ENCODE results near the gene SPATA22.

Gene SPATA22

DNA sequence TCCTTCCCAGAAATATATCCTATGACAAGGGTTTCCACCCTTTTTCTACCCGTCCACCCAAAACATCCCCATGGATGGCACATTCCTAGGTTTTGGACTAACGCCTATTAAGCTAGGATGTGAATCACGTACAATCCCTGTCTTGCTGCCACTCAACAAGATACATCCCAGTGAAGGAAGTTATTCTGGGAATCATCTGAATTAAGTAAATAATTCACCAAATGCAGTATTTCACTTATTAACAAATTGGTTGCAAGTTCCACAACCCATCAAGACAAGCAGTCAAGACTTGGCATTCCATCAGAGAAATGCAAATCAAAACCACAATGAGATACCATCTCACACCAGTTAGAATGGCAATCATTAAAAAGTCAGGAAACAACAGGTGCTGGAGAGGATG lies 36.2 kb upstream of the SPATA22 start:
- TF ChIP-seq ZFX (IDR thresholded peaks at IDR 0.05), result no peak
- TF ChIP-seq, protein P1, sequence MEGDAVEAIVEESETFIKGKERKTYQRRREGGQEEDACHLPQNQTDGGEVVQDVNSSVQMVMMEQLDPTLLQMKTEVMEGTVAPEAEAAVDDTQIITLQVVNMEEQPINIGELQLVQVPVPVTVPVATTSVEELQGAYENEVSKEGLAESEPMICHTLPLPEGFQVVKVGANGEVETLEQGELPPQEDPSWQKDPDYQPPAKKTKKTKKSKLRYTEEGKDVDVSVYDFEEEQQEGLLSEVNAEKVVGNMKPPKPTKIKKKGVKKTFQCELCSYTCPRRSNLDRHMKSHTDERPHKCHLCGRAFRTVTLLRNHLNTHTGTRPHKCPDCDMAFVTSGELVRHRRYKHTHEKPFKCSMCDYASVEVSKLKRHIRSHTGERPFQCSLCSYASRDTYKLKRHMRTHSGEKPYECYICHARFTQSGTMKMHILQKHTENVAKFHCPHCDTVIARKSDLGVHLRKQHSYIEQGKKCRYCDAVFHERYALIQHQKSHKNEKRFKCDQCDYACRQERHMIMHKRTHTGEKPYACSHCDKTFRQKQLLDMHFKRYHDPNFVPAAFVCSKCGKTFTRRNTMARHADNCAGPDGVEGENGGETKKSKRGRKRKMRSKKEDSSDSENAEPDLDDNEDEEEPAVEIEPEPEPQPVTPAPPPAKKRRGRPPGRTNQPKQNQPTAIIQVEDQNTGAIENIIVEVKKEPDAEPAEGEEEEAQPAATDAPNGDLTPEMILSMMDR (conservative IDR thresholded peaks at IDR 0.05), result no peak
- H3K27ac ChIP-seq, result no peak overlapping the region

DNA sequence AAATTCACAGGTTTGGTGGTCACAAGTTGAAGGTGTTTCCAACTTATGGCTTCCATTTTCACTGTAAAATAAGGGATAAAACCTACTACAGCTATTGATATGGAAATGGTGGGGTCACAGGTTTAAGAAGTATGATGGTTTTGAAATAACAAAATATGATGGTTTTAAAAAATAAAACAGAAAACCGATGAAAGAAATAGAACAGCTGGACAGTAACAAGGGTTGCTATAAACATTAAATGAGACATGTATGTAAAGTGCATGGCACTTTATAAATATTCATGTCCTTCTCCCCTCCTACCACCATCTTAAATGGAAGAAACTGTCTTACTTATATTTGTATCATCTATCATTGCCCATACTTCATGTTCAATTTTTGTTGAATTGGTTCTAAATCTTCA lies 35.5 kb upstream of the SPATA22 start:
- no peak overlapping the region for H3K27ac ChIP-seq
- TF ChIP-seq, protein P1 (conservative IDR thresholded peaks at IDR 0.05), result no peak
- no peak for TF ChIP-seq ZFX (IDR thresholded peaks at IDR 0.05)

DNA sequence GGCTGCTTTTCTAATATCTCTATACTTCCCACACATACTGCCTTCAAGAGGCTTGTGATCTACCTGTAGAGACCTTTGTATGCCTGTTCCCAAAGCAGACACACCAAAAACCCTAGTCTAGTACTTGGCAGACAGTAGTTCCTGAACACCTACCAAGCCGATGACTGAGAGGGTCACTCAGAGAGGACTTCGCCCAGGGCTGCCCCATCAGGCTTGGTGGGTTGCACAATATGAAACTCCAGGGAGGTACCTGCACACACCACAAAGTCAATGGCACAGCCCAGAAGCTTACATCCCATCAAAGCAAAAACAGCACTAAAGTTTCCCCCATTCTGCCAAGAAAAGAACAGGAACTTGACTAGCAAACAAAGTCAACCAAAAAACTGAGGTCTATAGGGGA lies 34.4 kb upstream of the SPATA22 start:
- TF ChIP-seq, protein P1 (conservative IDR thresholded peaks at IDR 0.05), result no peak
- TF ChIP-seq ZFX (IDR thresholded peaks at IDR 0.05), result no peak
- no peak overlapping the region for H3K27ac ChIP-seq

DNA sequence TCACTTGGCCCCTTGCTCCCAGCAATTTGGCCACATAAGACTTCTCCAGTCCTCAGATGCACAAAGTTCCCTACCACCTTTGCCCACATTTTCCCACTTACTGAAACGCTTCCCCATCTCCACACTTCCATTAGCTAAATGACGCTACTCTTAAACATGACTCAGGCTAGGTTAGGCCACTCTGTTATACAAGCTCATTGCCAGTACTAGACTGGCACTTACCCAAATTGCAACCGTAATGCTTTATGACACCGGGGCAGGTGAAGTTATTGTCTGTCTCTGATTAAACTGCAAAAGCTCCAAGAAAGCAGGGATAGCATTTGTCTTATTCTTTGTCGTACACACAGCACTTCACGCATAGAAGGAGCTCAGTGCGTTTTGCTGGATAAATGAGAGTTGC lies 33.4 kb upstream of the SPATA22 start:
- TF ChIP-seq ZFX (IDR thresholded peaks at IDR 0.05), result no peak
- TF ChIP-seq, protein P1 (conservative IDR thresholded peaks at IDR 0.05), result no peak
- H3K27ac ChIP-seq, result no peak overlapping the region

DNA sequence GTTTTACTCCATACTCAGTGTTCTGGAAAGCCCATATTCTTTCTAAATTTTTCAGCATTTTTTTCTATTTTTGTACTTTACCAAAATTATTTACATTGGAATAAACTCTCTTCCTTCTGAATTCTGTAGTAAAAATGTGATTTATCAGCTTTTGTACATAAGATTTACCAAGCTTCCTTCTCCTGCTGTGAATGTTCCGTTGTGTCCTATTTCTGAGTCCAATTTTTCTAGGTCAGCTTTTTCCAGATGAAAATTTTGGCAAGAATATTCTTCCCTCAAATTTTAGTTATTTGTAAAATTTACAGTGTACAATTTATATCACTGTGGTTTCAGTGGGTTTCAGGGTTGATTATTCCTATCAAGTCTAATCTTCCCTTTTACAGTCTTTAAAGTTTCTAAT lies 31.7 kb upstream of the SPATA22 start:
- no peak overlapping the region for H3K27ac ChIP-seq
- TF ChIP-seq, protein P1 (conservative IDR thresholded peaks at IDR 0.05), result no peak
- TF ChIP-seq ZFX (IDR thresholded peaks at IDR 0.05), result no peak

DNA sequence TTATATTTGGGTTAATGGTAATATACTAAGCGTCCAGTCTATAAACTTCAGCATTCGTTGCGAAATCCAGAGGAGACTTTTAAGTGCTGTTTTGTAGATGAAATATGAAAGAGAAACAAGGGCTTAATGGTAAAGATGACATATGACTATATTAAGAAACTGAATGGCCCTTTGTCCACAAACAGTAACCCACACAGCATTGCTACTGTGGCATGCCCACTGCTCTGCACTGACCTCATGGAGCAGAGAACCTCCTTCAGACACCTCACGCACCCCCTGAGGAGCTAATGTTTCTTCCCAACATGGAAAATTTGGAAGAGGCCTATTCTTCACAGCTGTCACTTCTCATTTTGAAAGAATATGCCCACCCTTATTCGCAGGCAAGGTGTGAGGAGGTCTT lies 30.8 kb upstream of the SPATA22 start:
- TF ChIP-seq, protein P1 (conservative IDR thresholded peaks at IDR 0.05), result no peak
- no peak for TF ChIP-seq ZFX (IDR thresholded peaks at IDR 0.05)
- no peak overlapping the region for H3K27ac ChIP-seq

DNA sequence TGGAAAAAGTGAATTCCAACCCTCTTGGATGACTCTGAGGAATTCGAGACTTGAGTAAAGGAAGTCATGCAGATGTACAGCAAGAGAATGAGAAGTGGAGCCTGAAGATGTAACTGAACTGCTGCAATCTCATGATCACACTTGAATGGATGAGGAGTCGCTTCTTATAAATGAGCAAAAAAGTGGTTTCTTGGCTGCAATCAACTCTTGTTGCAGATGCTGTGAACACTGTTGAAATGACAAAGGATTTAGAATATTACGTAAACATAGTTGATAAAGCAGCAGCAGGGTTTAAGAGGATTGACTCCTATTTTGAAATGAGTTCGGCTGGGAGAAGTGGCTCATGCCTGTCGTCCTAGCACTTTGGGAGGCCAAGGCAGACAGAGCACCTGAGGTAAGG lies 29.7 kb upstream of the SPATA22 start:
- no peak overlapping the region for H3K27ac ChIP-seq
- TF ChIP-seq, protein P1 (conservative IDR thresholded peaks at IDR 0.05), result no peak
- no peak for TF ChIP-seq ZFX (IDR thresholded peaks at IDR 0.05)
